Activated CD8-positive, alpha-beta T cell treated with anti-CD3 and anti-CD28 coated beads for 36 hours (primary cell): Measurements from ENCODE around the gene BTBD19. TPM values are rescaled to one million over a fixed set of nuclear protein-coding genes. Genes with fewer than 3 reads are reported as not detected.

Experiments
- ATAC-seq: fragments of 200-7000 bp; cut with Tn5 transposase; one replicate; pipeline ENCODE4 v1.10.0; 2021; ENCODE audit warnings: mild to moderate bottlenecking, moderate library complexity
- CTCF ChIA-PET: fragments of 350-600 bp; sonication (Branson Sonifier 250); formaldehyde crosslinking; loops from one replicate; lab custom pipeline; 2021; ENCODE audit warnings: antibody characterized with exemption; lab: Charles Lee
- POLR2A ChIA-PET: fragments of 350-600 bp; sonication (Branson Sonifier 250); formaldehyde crosslinking; loops from one replicate; lab custom pipeline; 2021; ENCODE audit warnings: antibody characterized with exemption; lab: Charles Lee
- DNase-seq: peaks from one replicate; pipeline ENCODE4 v3.0.0-alpha.2; 2020
- H3K27ac Mint-ChIP-seq: one replicate; pipeline ENCODE4 v1.8.0; 2021; ENCODE audit warnings: mild to moderate bottlenecking, mixed read lengths
- H3K27me3 Mint-ChIP-seq: one replicate; pipeline ENCODE4 v1.8.0; 2021; ENCODE audit warnings: mixed read lengths
- H3K36me3 Mint-ChIP-seq: one replicate; pipeline ENCODE4 v1.8.0; 2021; ENCODE audit warnings: low read depth, mixed read lengths
- H3K4me1 Mint-ChIP-seq: one replicate; pipeline ENCODE4 v1.8.0; 2021; ENCODE audit warnings: low read depth, mixed read lengths
- H3K4me3 Mint-ChIP-seq: one replicate; pipeline ENCODE4 v1.8.0; 2021; ENCODE audit warnings: mild to moderate bottlenecking, moderate library complexity, mixed read lengths
- H3K9me3 Mint-ChIP-seq: one replicate; pipeline ENCODE4 v1.8.0; 2021; ENCODE audit warnings: mixed read lengths
- intact Hi-C: fragments of 100-400 bp; cut with micrococcal nuclease; formaldehyde crosslinking; loops from one replicate; pipeline ENCODE4 v1.10.0; 2022
- total RNA-seq, 2 experiments: library from RNA; stranded (reverse); gene quantifications; one replicate each; pipeline ENCODE4 v1.2.3, GENCODE V29; 2021
- TF ChIP-seq, protein P1 (sequence below): fragments of 200-600 bp; IDR thresholded peaks from one replicate; pipeline ENCODE4 v1.8.0; 2022; ENCODE audit warnings: antibody characterized with exemption, mild to moderate bottlenecking

The BTBD19 gene
- total RNA-seq, 2 experiments from 2014 or later = 4.8 to 5.6 TPM

DNA sequence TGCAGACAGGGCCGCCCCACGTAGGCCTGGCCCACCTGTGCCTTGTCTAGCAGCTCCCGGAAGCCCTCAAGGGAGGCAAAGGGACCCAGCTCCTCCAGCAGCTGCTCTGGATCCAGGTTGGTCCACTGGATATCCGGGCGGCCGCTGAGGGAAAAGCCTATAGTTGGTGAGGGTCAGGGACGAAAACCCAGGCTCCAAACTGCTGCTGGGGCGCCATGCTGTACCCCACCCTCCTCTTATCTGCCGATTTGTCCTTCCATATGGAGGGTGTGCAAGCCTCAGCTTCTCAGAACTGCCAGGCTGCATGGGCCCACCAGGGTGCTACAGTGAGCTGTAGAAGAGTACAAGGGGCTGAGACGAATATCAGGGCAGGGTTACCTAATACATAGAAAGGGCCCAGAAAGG is 22.6 kb downstream of the BTBD19 start:
- POLR2A ChIA-PET = interaction anchor here (0.6 to 7.1 kb wide), 5 partner anchors 11 to 109 kb away, joined by 3 to 66 read pairs (median 6); partner anchors contain the start of gene RPS8
- Mint-ChIP-seq H3K4me3 (no peak overlapping the region), H3K27ac (no peak overlapping the region), H3K36me3 (no peaks in the 10 kb centered on the region), H3K27me3 (no peaks in the 10 kb centered on the region), H3K9me3 (no peaks in the 10 kb centered on the region), H3K4me1 (peaks cover 7% of the 10 kb centered on the region)
- intact Hi-C loops = no loop called here
- CTCF ChIA-PET = no interaction called here
- TF ChIP-seq, protein P1, sequence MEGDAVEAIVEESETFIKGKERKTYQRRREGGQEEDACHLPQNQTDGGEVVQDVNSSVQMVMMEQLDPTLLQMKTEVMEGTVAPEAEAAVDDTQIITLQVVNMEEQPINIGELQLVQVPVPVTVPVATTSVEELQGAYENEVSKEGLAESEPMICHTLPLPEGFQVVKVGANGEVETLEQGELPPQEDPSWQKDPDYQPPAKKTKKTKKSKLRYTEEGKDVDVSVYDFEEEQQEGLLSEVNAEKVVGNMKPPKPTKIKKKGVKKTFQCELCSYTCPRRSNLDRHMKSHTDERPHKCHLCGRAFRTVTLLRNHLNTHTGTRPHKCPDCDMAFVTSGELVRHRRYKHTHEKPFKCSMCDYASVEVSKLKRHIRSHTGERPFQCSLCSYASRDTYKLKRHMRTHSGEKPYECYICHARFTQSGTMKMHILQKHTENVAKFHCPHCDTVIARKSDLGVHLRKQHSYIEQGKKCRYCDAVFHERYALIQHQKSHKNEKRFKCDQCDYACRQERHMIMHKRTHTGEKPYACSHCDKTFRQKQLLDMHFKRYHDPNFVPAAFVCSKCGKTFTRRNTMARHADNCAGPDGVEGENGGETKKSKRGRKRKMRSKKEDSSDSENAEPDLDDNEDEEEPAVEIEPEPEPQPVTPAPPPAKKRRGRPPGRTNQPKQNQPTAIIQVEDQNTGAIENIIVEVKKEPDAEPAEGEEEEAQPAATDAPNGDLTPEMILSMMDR = no peak
- DNase-seq (no peak), ATAC-seq (no peak)

DNA sequence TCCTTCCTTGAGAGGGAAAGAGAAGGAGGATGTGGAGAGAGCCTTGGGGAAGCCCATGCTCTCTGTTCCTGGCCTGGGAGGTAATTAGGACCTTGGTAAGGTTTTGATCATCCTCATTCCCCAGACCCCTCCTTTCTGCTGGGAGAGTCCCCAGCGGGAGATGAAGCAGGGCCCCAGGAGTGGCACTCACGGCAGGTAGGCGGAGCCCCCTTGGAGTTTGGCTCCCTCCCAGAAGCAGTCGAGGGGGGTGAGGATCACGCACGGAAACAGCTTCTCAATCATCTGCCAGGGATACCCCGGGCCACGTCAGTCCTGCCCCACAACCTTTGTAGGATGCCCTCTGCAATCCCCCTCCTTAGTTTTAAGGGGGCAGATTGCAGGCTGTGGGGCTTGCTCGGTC is 23.2 kb downstream of the BTBD19 start:
- intact Hi-C loops = no loop called here
- ChIA-PET CTCF (interaction anchor here (1.3 kb wide), 1 partner anchor 98 kb away, joined by 3 read pairs; no protein-coding TSS in a partner anchor), POLR2A (interaction anchor here (1.0 to 7.1 kb wide), 4 partner anchors 11 to 110 kb away, joined by 3 to 66 read pairs (median 10); partner anchors contain the start of gene RPS8)
- Mint-ChIP-seq H3K27me3 (no peaks in the 10 kb centered on the region), H3K4me3 (no peak overlapping the region), H3K4me1 (peaks cover 10% of the 10 kb centered on the region), H3K36me3 (no peaks in the 10 kb centered on the region), H3K27ac (no peak overlapping the region), H3K9me3 (no peaks in the 10 kb centered on the region)
- DNase-seq (no peak), ATAC-seq (no peak)
- TF ChIP-seq, protein P1 = no peak

DNA sequence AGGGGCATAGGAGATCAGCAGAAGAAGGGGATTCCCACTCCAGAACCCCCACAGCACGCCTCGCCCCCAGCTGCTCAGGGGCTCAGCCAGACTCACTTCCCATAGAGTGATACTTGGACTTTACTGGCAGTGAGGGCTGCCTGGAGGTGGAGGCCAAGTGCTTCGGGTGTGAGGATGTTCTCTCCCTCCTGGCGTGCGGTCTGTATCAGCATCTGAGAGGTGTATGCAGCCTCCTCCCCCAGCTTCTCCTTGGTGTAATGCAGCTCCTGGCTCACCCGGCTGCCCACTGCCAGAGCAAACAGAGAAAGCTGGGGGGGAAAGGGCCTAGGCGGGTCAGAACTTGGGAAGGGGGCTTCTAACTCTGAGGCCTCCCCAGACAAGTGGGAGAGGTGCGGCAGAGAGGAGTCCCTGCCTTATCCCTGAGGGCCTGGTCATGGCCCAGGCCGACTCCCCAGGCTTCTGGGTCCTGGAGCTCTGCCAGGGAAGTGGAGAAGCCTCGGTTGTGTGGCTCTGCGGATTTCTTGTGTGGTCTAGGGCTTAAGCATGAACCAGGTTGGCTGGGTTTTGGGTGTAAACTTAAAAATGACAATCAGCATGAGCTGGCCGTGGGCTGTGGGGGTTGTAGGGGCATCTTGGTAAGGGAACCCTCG is 23.9 kb downstream of the BTBD19 start:
- peaks cover 10% of the 10 kb centered on the region for H3K4me1 Mint-ChIP-seq
- H3K9me3 Mint-ChIP-seq = no peaks in the 10 kb centered on the region
- POLR2A ChIA-PET = interaction anchor here (2.5 to 7.1 kb wide), 3 partner anchors 12 to 111 kb away, joined by 6 to 66 read pairs (median 14); partner anchors contain the start of gene RPS8
- TF ChIP-seq, protein P1 = no peak
- H3K27ac Mint-ChIP-seq = no peak overlapping the region
- intact Hi-C loops = no loop called here
- CTCF ChIA-PET = interaction anchor here (0.7 to 1.3 kb wide), 3 partner anchors 9 to 97 kb away, joined by 3 to 4 read pairs (median 3); no protein-coding TSS in a partner anchor
- no peak for ATAC-seq
- no peak overlapping the region for H3K4me3 Mint-ChIP-seq
- DNase-seq = no peak
- H3K27me3 Mint-ChIP-seq = no peaks in the 10 kb centered on the region
- H3K36me3 Mint-ChIP-seq = no peaks in the 10 kb centered on the region

DNA sequence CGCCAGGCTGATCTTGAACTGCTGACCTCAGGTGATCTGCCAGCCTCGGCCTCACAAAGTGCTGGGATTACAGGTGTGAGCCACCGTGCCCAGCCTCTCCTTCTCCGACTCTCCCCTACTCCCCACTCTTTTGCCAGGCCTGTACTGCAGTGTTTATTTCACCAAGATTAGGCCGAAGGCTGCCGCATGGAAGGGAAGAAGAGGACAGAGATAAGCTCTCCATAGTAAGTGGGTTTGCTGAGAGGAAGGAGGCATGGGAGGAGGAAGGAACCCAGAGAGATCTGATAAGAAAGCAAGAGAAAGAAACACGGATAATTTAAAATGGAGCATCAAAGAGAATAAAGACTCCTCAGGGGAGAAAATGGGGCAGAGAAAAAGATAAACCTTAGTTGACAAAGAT is 26.0 kb downstream of the BTBD19 start:
- Mint-ChIP-seq H3K27ac (no peak overlapping the region), H3K4me3 (no peak overlapping the region), H3K27me3 (no peaks in the 10 kb centered on the region), H3K9me3 (no peaks in the 10 kb centered on the region), H3K36me3 (no peaks in the 10 kb centered on the region), H3K4me1 (peaks cover 10% of the 10 kb centered on the region)
- TF ChIP-seq, protein P1 = no peak
- no peak for ATAC-seq
- intact Hi-C loops = no loop called here
- no peak for DNase-seq
- POLR2A ChIA-PET = interaction anchor here (0.5 to 7.1 kb wide), 3 partner anchors 14 to 687 kb away, joined by 3 to 66 read pairs (median 4); partner anchors contain the start of gene PRDX1
- CTCF ChIA-PET = interaction anchor here (1.2 to 2.7 kb wide), 5 partner anchors 11 to 176 kb away, joined by 3 to 14 read pairs (median 4); partner anchors contain the start of gene EIF2B3
